ENCODE measurements around the gene HYDIN.
A peak's percentile ranks its signal among the peaks of the same experiment; 100 is the strongest.

HYDIN gene

GRCh38 chr16:70789595-70790447 is 440.7 kb downstream of the HYDIN start:
- no peak for DNase-seq

DNA sequence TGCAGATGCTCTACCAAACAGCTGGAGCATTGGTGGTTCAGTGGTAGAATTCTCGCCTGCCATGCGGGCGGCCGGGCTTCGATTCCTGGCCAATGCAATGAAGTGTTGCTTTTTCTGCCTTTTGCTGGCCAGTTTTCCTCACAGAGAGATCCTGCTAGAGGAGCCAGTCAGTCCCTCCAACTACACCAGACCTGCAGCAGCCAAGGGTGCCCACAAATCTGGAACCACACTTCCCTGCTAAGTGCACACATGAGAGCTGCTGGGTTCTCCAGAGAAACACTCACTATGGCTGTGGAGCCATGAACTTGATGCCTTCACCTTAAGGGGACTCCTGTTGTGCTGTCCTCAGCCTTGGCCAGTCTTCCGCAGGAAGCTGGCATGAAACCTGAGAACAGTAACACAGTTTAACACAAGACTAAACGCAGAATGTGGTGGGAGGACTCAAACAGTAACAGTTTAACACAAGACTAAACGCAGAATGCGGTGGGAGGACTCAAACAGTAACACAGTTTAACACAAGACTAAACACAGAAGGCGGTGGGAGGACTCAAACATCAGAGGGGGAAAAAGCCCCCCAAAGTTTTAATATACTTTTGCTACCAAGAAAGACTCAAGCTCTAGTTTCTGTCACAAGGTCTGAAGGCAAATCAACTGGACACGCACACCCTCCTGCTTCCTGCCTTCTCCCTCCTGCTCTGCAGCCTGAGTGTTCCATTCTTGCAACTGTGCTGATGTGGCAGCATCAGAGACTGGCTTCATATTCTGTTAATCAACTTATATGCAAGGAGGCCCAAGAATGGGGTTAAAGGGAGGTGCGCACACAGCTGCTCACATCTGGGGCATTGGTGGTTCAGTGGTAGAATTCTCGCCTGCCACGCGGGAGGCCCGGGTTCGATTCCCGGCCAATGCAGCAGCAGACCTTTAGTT is 441.6 kb downstream of the HYDIN start:
- peak; percentile 13 to 38 for DNase-seq
- TF ChIP-seq GATA1 (IDR thresholded peaks at IDR 0.05; ENCODE audit: low read depth, low read length) (no peak), POLR2A (IDR thresholded peaks at IDR 0.05; ENCODE audit: low read length) (no peak)

More at GRCh38 chr16:70789595-70790447, 440.7 kb downstream of the HYDIN start:
- TF ChIP-seq GATA1 (IDR thresholded peaks at IDR 0.05; ENCODE audit: low read depth, low read length) (no peak), POLR2A (IDR thresholded peaks at IDR 0.05; ENCODE audit: low read length) (no peak)

- no peak for DNase-seq
- TF ChIP-seq GATA1 (IDR thresholded peaks at IDR 0.05; ENCODE audit: low read depth, low read length) (no peak), POLR2A (IDR thresholded peaks at IDR 0.05; ENCODE audit: low read length) (no peak)
Measured at GRCh38 chr16:70786020-70786755, 444.3 kb downstream of the HYDIN start.

DNA sequence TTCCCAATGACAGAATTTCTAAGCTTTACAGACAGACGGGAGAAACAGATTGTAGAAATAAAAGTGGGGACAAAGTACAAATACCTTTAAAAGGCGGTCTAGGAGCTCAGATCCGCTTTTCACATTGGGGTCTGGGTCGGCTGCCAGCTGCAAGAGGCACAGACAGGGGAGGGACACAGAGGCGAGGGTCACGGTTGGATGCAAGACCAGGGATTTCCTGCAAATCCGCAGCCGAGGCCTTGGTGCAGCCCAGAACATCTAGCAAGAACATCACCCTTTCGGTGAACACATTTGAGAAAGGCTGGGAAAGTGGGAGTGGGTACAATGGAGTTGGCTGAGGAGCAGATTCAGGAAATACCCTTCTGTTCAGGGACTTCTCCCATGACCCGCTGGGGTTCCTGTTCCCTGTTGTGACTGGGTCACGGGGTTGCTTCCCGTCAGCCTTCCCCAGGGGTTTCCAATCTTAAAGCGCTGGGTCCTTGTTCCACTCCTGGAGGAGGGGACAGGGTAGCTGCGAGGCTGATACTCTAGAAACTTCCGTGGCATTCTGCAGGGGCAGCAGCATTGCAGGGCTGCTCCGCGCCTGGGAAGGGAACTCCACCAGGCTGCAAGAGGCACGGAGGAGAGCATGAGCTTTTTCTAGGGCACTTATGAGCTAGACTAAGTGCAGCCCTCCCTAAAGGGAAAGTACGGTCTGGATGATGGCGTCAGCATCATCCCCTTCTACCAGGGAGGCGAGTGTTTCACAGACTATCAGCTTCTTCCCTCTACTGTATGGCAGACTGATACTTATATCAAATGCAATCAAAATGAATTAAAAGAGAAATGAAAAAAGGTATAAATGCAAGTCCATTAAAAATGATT is 445.6 kb downstream of the HYDIN start:
- TF ChIP-seq POLR2A (IDR thresholded peaks at IDR 0.05; ENCODE audit: low read length) (no peak), GATA1 (IDR thresholded peaks at IDR 0.05; ENCODE audit: low read depth, low read length) (no peak)

GRCh38 chr16:70782237-70782636 is 448.3 kb downstream of the HYDIN start:
- TF ChIP-seq POLR2A (IDR thresholded peaks at IDR 0.05; ENCODE audit: low read length) (no peak), GATA1 (IDR thresholded peaks at IDR 0.05; ENCODE audit: low read depth, low read length) (no peak)
- no peak for DNase-seq

More for the DNA sequence above, 445.6 kb downstream of the HYDIN start:
- no peak for DNase-seq

DNA sequence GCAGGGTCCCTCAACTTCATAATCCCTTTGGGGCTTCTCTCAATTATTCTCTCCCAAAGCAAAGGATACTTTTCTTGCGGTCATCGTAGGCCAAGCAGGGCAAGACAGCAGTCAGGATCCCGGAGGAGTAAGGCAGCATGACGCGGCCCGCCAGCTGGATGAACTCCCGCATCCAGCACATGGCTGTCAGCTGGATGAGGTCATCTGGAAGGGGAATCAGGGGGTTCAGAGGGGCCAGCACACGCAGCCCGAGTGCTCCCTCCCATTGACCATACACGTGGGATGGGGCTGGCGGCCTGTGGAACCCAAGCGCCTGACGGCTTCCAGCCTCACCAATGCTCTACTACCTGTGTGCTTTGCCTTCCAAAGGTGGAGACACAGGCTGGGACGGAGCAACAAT is 448.7 kb downstream of the HYDIN start:
- no peak for TF ChIP-seq POLR2A (IDR thresholded peaks at IDR 0.05; ENCODE audit: low read length)
- no peak for TF ChIP-seq GATA1 (IDR thresholded peaks at IDR 0.05; ENCODE audit: low read depth, low read length)
- DNase-seq = no peak

DNA sequence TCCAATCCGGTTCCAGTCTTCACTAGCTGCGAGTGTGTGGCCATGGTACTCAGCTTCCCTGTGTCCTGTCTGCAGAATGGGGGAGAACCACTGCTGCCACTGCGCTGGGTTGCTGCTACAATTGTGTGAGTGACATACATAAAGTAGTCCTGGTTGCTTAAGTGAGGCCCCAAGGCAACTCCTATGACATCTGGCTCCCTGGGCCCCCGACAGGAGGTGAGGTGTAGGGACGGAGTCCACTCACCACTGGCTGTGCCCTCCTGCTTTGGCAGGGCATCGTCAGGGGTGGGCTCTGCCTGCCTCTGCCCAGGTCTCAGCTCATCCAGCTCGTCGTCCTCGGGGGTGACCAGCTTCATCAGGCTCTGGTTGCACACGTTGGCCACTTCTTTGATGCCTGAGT is 450.0 kb downstream of the HYDIN start:
- DNase-seq = no peak
- TF ChIP-seq GATA1 (IDR thresholded peaks at IDR 0.05; ENCODE audit: low read depth, low read length) (no peak), POLR2A (IDR thresholded peaks at IDR 0.05; ENCODE audit: low read length) (no peak)

- no peak for TF ChIP-seq GATA1 (IDR thresholded peaks at IDR 0.05; ENCODE audit: low read depth, low read length)
- TF ChIP-seq POLR2A (IDR thresholded peaks at IDR 0.05; ENCODE audit: low read length) = no peak
- no peak for DNase-seq
Measured at GRCh38 chr16:70779361-70779760, 451.2 kb downstream of the HYDIN start.

- peak in 1 of 2 experiments; percentile 17 for DNase-seq
- TF ChIP-seq POLR2A (IDR thresholded peaks at IDR 0.05; ENCODE audit: low read length) (no peak), GATA1 (IDR thresholded peaks at IDR 0.05; ENCODE audit: low read depth, low read length) (no peak)
Measured at GRCh38 chr16:70778901-70779309, 451.6 kb downstream of the HYDIN start.

DNA sequence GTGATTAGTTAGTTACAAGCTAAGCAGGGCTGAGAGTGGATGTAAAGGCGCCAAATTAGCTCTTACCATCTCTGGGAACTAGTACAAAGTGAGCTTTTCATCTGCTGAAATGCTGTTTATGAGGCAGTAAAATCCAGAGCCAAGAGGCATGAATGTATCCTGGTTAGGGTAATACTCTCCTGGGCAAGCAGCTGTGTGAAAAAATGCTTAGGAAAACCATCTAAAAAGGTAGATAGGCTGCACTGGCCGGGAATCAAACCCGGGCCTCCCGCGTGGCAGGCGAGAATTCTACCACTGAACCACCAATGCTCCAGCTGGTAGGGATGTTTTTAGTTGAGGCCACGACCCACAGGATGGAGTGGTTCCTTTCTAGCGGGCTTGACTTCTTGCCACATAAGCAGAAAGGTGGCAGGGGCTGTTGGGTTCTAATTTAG is 452.5 kb downstream of the HYDIN start:
- no peak for TF ChIP-seq POLR2A (IDR thresholded peaks at IDR 0.05; ENCODE audit: low read length)
- TF ChIP-seq GATA1 (IDR thresholded peaks at IDR 0.05; ENCODE audit: low read depth, low read length) = no peak
- no peak for DNase-seq

- no peak for DNase-seq
- no peak for TF ChIP-seq POLR2A (IDR thresholded peaks at IDR 0.05; ENCODE audit: low read length)
- no peak for TF ChIP-seq GATA1 (IDR thresholded peaks at IDR 0.05; ENCODE audit: low read depth, low read length)
Measured at GRCh38 chr16:70777496-70777895, 453.0 kb downstream of the HYDIN start.

DNA sequence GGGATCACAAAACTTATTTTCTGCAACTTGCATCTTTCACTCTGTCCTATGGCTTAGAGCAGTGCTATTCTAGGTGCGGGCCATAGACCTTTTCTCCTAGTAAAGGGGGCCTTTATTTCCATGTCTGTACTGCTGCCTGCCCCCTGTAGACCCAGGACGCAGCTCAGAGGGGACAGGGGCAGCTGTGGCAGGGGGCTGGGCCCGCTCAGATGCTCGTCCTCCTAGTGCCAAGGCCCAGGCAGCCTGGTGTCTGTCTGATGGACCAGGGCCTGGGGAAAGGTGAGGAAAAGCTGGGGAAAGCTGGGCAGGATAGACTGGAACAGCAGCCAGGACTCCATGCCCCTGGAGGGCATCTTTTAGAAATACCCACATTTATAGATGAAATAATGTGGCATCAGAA is 455.1 kb downstream of the HYDIN start:
- no peak for DNase-seq
- TF ChIP-seq GATA1 (IDR thresholded peaks at IDR 0.05; ENCODE audit: low read depth, low read length) (no peak), POLR2A (IDR thresholded peaks at IDR 0.05; ENCODE audit: low read length) (no peak)

GRCh38 chr16:70774261-70774660 is 456.3 kb downstream of the HYDIN start:
- no peak for TF ChIP-seq GATA1 (IDR thresholded peaks at IDR 0.05; ENCODE audit: low read depth, low read length)
- no peak for TF ChIP-seq POLR2A (IDR thresholded peaks at IDR 0.05; ENCODE audit: low read length)
- no peak for DNase-seq

Measured in erythroblast (primary cell).